HepG2 (cell line): ENCODE data around the gene ELL. TPM values are rescaled to one million over a fixed set of nuclear protein-coding genes. Genes with fewer than 3 reads are reported as not detected.
A peak's percentile ranks its signal among the peaks of the same experiment; 100 is the strongest.

Experiments
- ATAC-seq: fragments of 200-7000 bp; cut with Tn5 transposase; 3 replicates; pipeline ENCODE4 v1.9.1; 2020; ENCODE audit warnings: mild to moderate bottlenecking, moderate library complexity
- BruUV-seq: library from RNA; stranded (reverse); fragments of 400-500 nt; replicated peaks from 2 replicates; lab custom pipeline; 2021; lab: Mats Ljungman, UMichigan
- CTCF ChIA-PET: fragments of 300-600 bp; formaldehyde crosslinking; extraction: SDS; loops from one replicate; lab custom pipeline; 2021; ENCODE audit warnings: low total read pairs, inconsistent platforms, low intra/inter-chr PET ratio; lab: Yijun Ruan, JAX
- POLR2A ChIA-PET: fragments of 350-600 bp; sonication (Branson Sonifier 250); formaldehyde crosslinking; loops from one replicate; lab custom pipeline; 2020; ENCODE audit warnings: antibody characterized with exemption, inconsistent platforms; lab: Yijun Ruan, JAX
- DNase-seq: peaks from one replicate; pipeline ENCODE4 v3.0.0-alpha.2; 2015; ENCODE audit warnings: low spot score
- FAIRE-seq: peaks from 3 replicates; lab custom pipeline; 2011; peaks lifted over from hg19 to GRCh38; lab: Jason Lieb, UNC
- H2AFZ ChIP-seq: one replicate; pipeline ENCODE4 v1.6.1; 2011; ENCODE audit warnings: low read length, inconsistent platforms
- H3K27ac ChIP-seq: fragments of 300-600 bp; 3 replicates; pipeline ENCODE4 v1.8.0; 2011; ENCODE audit warnings: mixed run types, mild to moderate bottlenecking, mixed read lengths, low read length, inconsistent platforms; ENCODE audit not compliant: insufficient read depth; ENCODE audit errors: extremely low read length
- H3K27me3 ChIP-seq, 2 experiments: fragments of 200-600 bp in 1 of 2; 2 replicates in 1 of 2; 3 replicates in 1 of 2; pipeline versions ENCODE4 v1.6.0 to v1.8.0; 2011; ENCODE audit warnings: low read length in 2 of 2, mild to moderate bottlenecking in 2 of 2, moderate library complexity in 2 of 2, inconsistent platforms in 1 of 2; ENCODE audit not compliant: insufficient read depth in 2 of 2, control insufficient read depth in 1 of 2
- H3K36me3 ChIP-seq, 2 experiments: fragments of 200-600 bp in 1 of 2; replicated peaks in 1 of 2; 2 replicates in 1 of 2; 3 replicates in 1 of 2; pipeline versions ENCODE4 v1.5.1 to v1.8.0; 2011; ENCODE audit warnings: low read length in 2 of 2, inconsistent platforms in 1 of 2; ENCODE audit not compliant: insufficient read depth in 2 of 2, control insufficient read depth in 1 of 2
- H3K4me1 ChIP-seq: 2 replicates; pipeline ENCODE4 v1.5.1; 2012; ENCODE audit warnings: low read length, inconsistent platforms; ENCODE audit not compliant: insufficient read depth
- H3K4me2 ChIP-seq: 2 replicates; pipeline ENCODE4 v1.6.0; 2011; ENCODE audit warnings: low read depth, low read length, inconsistent platforms
- H3K4me3 ChIP-seq, 3 experiments: fragments of 200-600 bp in 1 of 3; sonication (generic), shearing (Covaris generic) in 1 of 3; replicated peaks in 1 of 3; 2 replicates each; pipeline ENCODE4 v1.5.1; 2011 to 2016; ENCODE audit warnings: low read length in 3 of 3, inconsistent platforms in 2 of 3, low read depth in 2 of 3, mild to moderate bottlenecking in 2 of 3, control low read depth in 1 of 3, mixed read lengths in 1 of 3; ENCODE audit not compliant: insufficient read depth in 1 of 3
- H3K79me2 ChIP-seq: one replicate; pipeline ENCODE4 v1.6.1; 2011; ENCODE audit warnings: low read length, inconsistent platforms; ENCODE audit not compliant: insufficient read depth
- H3K9ac ChIP-seq: 2 replicates; pipeline ENCODE4 v1.6.0; 2011; ENCODE audit warnings: mild to moderate bottlenecking, low read depth, low read length, inconsistent platforms; ENCODE audit not compliant: insufficient read depth
- H3K9me3 ChIP-seq: 2 replicates; pipeline ENCODE4 v1.5.1; 2012; ENCODE audit warnings: mild to moderate bottlenecking, low read length
- H4K20me1 ChIP-seq: 2 replicates; pipeline ENCODE4 v1.6.0; 2011; ENCODE audit warnings: inconsistent platforms, mild to moderate bottlenecking, low read length, moderate library complexity; ENCODE audit not compliant: insufficient read depth
- ARNTL ChIP-seq: sonication (generic); formaldehyde crosslinking; IDR thresholded peaks from 2 replicates; pipeline ENCODE4 v1.4.0; 2020; ENCODE audit warnings: mild to moderate bottlenecking, missing genetic modification reagents
- ATM ChIP-seq: fragments of 450-650 bp; IDR thresholded peaks from 2 replicates; pipeline ENCODE4 v1.7.1; 2017; ENCODE audit warnings: mild to moderate bottlenecking, borderline replicate concordance
- ERF ChIP-seq: IDR thresholded peaks from 2 replicates; pipeline ENCODE4 v1.6.1; 2018; ENCODE audit warnings: missing biosample characterization, missing genetic modification reagents
- FOXA3 ChIP-seq: IDR thresholded peaks from 2 replicates; pipeline ENCODE4 v1.6.1; 2016; ENCODE audit warnings: missing genetic modification reagents, missing compliant biosample characterization
- FOXK2 ChIP-seq: fragments of 450-650 bp; IDR thresholded peaks from 2 replicates; pipeline ENCODE4 v1.6.1; 2016
- HOXA9 ChIP-seq: sonication (generic); formaldehyde crosslinking; IDR thresholded peaks from 2 replicates; pipeline ENCODE4 v1.8.1; 2022; ENCODE audit warnings: missing genetic modification reagents, mild to moderate bottlenecking, moderate library complexity, borderline replicate concordance
- KAT8 ChIP-seq: IDR thresholded peaks from 2 replicates; pipeline ENCODE4 v1.6.1; 2016; ENCODE audit warnings: missing genetic modification reagents, missing compliant biosample characterization
- MAFG ChIP-seq: sonication (generic); formaldehyde crosslinking; IDR thresholded peaks from 2 replicates; pipeline ENCODE4 v1.5.1; 2020; ENCODE audit warnings: mild to moderate bottlenecking, missing genetic modification reagents
- MAZ ChIP-seq, 2 experiments: sonication (generic) in 1 of 2; formaldehyde crosslinking in 1 of 2; IDR thresholded peaks; 2 replicates each; pipeline versions ENCODE4 v1.5.0 to v1.6.1; 2012 to 2020; ENCODE audit warnings: low read depth in 2 of 2, mild to moderate bottlenecking in 2 of 2, borderline replicate concordance in 1 of 2, improper control_type of control experiment in 1 of 2, low read length in 1 of 2, missing genetic modification reagents in 1 of 2, moderate library complexity in 1 of 2
- MED1 ChIP-seq: sonication (generic); formaldehyde crosslinking; IDR thresholded peaks from 2 replicates; pipeline ENCODE4 v1.4.0; 2020; ENCODE audit warnings: missing genetic modification reagents
- NR2F1 ChIP-seq, 2 experiments: fragments of 450-650 bp in 1 of 2; formaldehyde crosslinking in 1 of 2; IDR thresholded peaks; 2 replicates each; pipeline versions ENCODE4 v1.5.0 to v1.6.1; 2016 to 2020; ENCODE audit warnings: mild to moderate bottlenecking in 1 of 2, missing compliant biosample characterization in 1 of 2, missing genetic modification reagents in 1 of 2, moderate library complexity in 1 of 2
- SIN3A ChIP-seq: IDR thresholded peaks from 2 replicates; pipeline ENCODE4 v1.6.1; 2011; ENCODE audit warnings: low read depth, mild to moderate bottlenecking, control low read depth, low read length, borderline replicate concordance
- TSC22D2 ChIP-seq: sonication (generic); formaldehyde crosslinking; IDR thresholded peaks from 2 replicates; pipeline ENCODE4 v1.5.1; 2020; ENCODE audit warnings: missing genetic modification reagents, mild to moderate bottlenecking, borderline replicate concordance
- ZNF138 ChIP-seq: sonication (generic); formaldehyde crosslinking; IDR thresholded peaks from 2 replicates; pipeline ENCODE4 v1.5.0; 2020; ENCODE audit warnings: mild to moderate bottlenecking, low read depth, missing genetic modification reagents
- ZNF230 ChIP-seq: sonication (generic); formaldehyde crosslinking; IDR thresholded peaks from 2 replicates; pipeline ENCODE4 v1.4.0; 2020; ENCODE audit warnings: mild to moderate bottlenecking, missing genetic modification reagents
- ZNF564 ChIP-seq: sonication (generic); formaldehyde crosslinking; IDR thresholded peaks from 2 replicates; pipeline ENCODE4 v1.8.1; 2023; ENCODE audit warnings: mild to moderate bottlenecking, missing genetic modification reagents
- ZNF687 ChIP-seq: sonication (generic); formaldehyde crosslinking; IDR thresholded peaks from 2 replicates; pipeline ENCODE4 v1.5.1; 2020; ENCODE audit warnings: mild to moderate bottlenecking, missing genetic modification reagents, moderate library complexity
- WGBS: methylation state at CpG from one replicate; pipeline ENCODE4 v1.1.6; 2017; ENCODE audit warnings: low lambda C conversion rate; 5-methylcytosine and 5-hydroxymethylcytosine counted together
- in situ Hi-C: cut with HindIII; loops from 2 replicates; pipeline ENCODE4 v1.10.0; 2017; ENCODE audit warnings: low pct_unique_long_range_greater_than_20kb; ENCODE audit not compliant: extremely low pct_ligation_motif_present
- intact Hi-C: fragments of 100-400 bp; cut with micrococcal nuclease; formaldehyde crosslinking; loops from one replicate; pipeline ENCODE4 v1.10.0; 2022; ENCODE audit not compliant: unreplicated experiment
- polyA plus RNA-seq, 8 experiments: library from polyadenylated mRNA; depleted of rRNA in 3 of 8; stranded (reverse) in 7 of 8; unstranded in 1 of 8; fragments of >200 nt; fragmentation: Illumina TruSeq in 4 of 8; extraction: Trizol in 4 of 8; gene quantifications; 2 replicates each; pipeline versions ENCODE4 v1.2.1 to v1.2.3, GENCODE V29; 2011 to 2016; ENCODE audit warnings: low read depth in 4 of 8, missing spikeins in 1 of 8, mixed read lengths in 1 of 8; ENCODE audit not compliant: insufficient read depth in 1 of 8
- total RNA-seq, 5 experiments: library from RNA; depleted of rRNA; stranded (reverse); fragments of >200 nt; fragmentation: Illumina TruSeq; extraction: Trizol; gene quantifications; 2 replicates each; pipeline ENCODE4 v1.2.3, GENCODE V29; 2016; ENCODE audit warnings: low read depth in 1 of 5
- TF ChIP-seq, protein P1 (sequence below): IDR thresholded peaks from 2 replicates; pipeline ENCODE4 v1.6.1; 2016; ENCODE audit warnings: missing genetic modification reagents, missing compliant biosample characterization

The ELL gene
- total and polyA plus RNA-seq, 2 of the 13 experiments (the other 11 are each of a cell fraction or from before 2014, with no cell fraction given), result 3.7 to 5.4 TPM

DNA sequence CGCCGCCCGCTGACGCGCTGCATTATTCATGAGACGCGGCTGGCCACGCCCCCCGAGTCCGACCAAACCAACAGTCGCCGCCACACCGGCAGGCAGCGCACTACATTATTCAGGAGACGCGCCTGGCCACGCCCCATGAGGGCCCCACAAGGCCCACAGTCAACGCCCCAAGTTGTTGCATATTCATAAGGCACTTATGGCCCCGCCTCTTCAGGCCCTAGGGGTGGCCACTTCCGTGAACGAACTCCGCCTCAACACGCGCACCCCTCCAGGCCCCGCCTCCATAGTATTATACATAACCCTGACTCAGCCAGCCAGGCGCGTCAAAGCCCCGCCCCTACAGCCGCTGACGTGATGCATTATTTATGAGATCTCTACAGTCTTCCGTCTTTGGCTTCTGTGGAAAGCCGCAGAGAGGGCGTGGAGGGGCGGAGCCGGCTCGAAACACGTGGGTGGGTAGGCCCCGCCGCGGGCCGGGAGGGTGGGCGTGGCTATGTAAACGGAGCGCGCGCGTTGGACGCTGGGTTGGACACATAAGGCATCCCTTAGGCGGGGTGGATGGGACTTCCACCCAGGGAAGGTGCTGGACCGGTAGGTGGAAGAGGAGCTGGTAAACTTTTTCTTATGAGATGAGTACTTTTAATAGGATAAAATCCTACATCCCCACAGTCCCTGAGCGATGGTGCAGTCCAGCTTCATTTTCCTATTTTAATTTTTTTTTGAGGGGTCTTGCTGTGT, 423 bp upstream of the ELL start:
- peak overlapping the region; percentile 99 for H3K9ac ChIP-seq
- ATAC-seq, result peak; percentile 77
- TF ChIP-seq NR2F1 (CRISPR knock-in tag; IDR thresholded peaks at IDR 0.05) (peak in 1 of 2 experiments; percentile 46; a peak in 1 of 4 replicates), ARNTL (peak; percentile 72; the same call in 1 of the 2 replicates), HOXA9 (CRISPR knock-in tag) (no peak), ZNF230 (CRISPR knock-in tag) (0 out of 2 replicates have a peak, but pooled peaks have one; percentile 2), TSC22D2 (CRISPR knock-in tag) (no peak), ATM (no peak), MAFG (CRISPR knock-in tag) (no peak), FOXK2 (peak; percentile 43; the same call in 1 of the 2 replicates), ZNF687 (CRISPR knock-in tag) (peak; percentile 0; the same call in 1 of the 2 replicates), MED1 (CRISPR knock-in tag) (peak; percentile 42; the same call in 1 of the 2 replicates), ERF (CRISPR knock-in tag) (0 out of 2 replicates have a peak, but pooled peaks have one; percentile 38), FOXA3 (CRISPR knock-in tag) (peak; percentile 40; the same call in 1 of the 2 replicates), KAT8 (CRISPR knock-in tag) (0 out of 2 replicates have a peak, but pooled peaks have one; percentile 8), MAZ (IDR thresholded peaks at IDR 0.05; ENCODE audit: borderline replicate concordance, low read depth, low read length) (0 out of 2 replicates have a peak, but pooled peaks have one; percentile 18), MAZ (CRISPR knock-in tag; IDR thresholded peaks at IDR 0.05; ENCODE audit: low read depth) (no peak), ZNF138 (CRISPR knock-in tag) (no peak), ZNF564 (CRISPR knock-in tag) (no peak), SIN3A (no peak)
- TF ChIP-seq, protein P1, sequence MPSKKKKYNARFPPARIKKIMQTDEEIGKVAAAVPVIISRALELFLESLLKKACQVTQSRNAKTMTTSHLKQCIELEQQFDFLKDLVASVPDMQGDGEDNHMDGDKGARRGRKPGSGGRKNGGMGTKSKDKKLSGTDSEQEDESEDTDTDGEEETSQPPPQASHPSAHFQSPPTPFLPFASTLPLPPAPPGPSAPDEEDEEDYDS (CRISPR knock-in tag), result peak; percentile 93

More for the DNA sequence above, 423 bp upstream of the ELL start:
- H4K20me1 ChIP-seq, result no peaks in the 10 kb centered on the region; the same call in 1 of the 2 replicates
- H3K27me3 ChIP-seq, result no peaks in the 10 kb centered on the region; a peak in 1 of 5 replicates
- H2AFZ ChIP-seq, result no peak overlapping the region
- ChIA-PET CTCF (interaction anchor here (0.9 kb wide), 1 partner anchor 15 kb away, joined by 3 read pairs; no protein-coding TSS in a partner anchor), POLR2A (interaction anchor here (0.6 to 4.2 kb wide), 10 partner anchors 18 to 317 kb away, joined by 3 to 37 read pairs (median 4); partner anchors contain the start of genes JUND, KXD1, REX1BD and UBA52)
- H3K9me3 ChIP-seq, result no peaks in the 10 kb centered on the region
- peak overlapping the region; percentile 63 for H3K4me2 ChIP-seq
- H3K27ac ChIP-seq, result peak overlapping the region; percentile 38
- H3K79me2 ChIP-seq, result peaks cover 42% of the 10 kb centered on the region
- WGBS, result under 1% methylated on average over 32 of the region's 51 CpGs
- H3K36me3 ChIP-seq, result no peaks in the 10 kb centered on the region
- peak overlapping the region; percentile 95 to 100 (median 96); a peak in 5 of 6 replicates for H3K4me3 ChIP-seq
- in situ Hi-C loops, result loop anchor here (10.0 kb wide), 1 partner anchor 47 kb away; no protein-coding TSS in a partner anchor
- DNase-seq, result peak; percentile 99
- FAIRE-seq, result peak; percentile 96
- intact Hi-C loops, result loop anchor here (2.0 to 10.0 kb wide), 4 partner anchors 25 to 237 kb away; partner anchors contain the start of genes JUND and KXD1
- H3K4me1 ChIP-seq, result peaks cover 50% of the 10 kb centered on the region
- no TSS peak for BruUV-seq
